HG02759 (cell line): ENCODE measurements around the gene MSTN.

Source experiments
- ATAC-seq: cut with Tn5 transposase; IDR thresholded peaks from one replicate; pipeline ENCODE4 v1.9.1; 2021; ENCODE audit warnings: mild to moderate bottlenecking, moderate library complexity; ENCODE audit not compliant: unreplicated experiment

Gene MSTN

GRCh38 chr2:190062601-190063000 lies at the start of gene MSTN:
TSS of gene MSTN (minus strand) at chr2:190062729. CDS start at chr2:190062596, 133 bp downstream.
- no peak for ATAC-seq

DNA sequence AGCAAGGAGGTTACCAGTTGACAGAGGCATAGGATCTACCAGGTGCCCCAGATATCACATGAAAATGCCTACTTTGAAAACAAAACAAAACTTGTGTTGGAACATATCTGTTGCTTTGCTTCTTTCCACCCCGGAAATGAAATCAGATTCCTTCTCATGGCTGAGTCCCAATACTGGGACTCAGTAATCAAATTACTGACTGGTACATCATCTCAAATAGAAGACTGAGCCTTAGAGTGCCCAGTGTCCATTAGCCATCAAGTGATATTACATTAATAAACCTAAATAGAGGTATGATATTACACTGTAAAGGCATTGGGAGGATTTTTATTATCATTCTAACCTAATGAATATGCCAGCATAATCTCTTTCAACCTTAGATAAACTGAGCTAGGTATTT lies 48.6 kb upstream of the MSTN start:
- no peak for ATAC-seq

GRCh38 chr2:190110699-190111098 lies 48.2 kb upstream of the MSTN start:
- no peak for ATAC-seq

DNA sequence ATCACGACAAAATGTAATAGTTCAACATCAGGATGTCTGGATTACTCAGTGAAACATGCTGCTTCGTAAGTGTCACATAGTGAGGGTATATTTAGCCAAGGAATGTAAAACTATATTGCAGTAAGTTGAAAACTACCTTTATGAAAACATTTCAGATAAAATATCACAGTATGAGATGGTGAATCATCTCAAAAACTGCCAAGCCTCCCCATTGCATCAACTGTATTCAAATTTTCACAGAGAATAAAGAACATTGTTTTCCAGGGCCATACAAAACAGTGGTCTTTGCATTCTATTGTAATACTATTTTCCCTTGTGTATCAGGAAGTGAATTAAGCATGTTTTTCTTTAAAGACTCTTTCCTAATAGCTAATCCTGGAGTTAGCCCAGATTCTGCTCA lies 47.6 kb upstream of the MSTN start:
- ATAC-seq = no peak

DNA sequence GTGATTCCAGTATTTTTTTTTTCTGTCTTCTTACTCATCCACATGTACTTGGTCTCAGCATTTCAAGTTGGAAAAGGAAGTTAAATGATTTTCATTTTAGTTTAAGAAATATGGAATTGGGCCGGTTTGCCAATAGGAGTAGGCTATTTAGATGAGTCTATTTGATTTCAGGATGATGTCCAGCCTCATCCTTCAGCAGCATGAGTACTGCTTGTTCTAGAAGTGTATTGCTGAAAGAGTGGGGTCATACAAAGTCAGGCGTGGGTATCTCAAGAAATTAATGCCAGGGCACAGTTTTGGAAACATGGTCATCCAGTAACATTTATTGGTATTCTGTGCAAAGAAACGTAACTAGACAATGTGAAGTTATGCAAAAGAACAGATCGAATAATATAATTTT lies 44.9 kb upstream of the MSTN start:
- no peak for ATAC-seq

DNA sequence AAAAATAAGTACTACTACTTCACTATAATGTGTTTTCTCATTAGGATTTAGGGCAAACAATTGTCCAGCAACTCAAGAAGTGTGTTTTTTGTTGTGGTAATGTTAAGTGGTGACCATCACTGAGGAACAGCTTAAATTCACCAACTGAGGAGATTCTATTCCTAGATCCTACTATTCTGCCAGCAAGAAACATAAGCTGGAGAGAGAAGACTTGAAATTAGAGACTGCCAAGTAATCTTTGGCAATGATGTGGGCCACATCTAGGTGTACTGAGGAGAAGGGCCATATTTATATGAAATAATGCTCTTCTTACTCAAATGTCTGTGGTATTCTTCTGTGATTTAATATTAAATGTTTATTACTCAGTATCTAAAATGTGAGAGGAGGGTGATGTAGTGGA lies 44.3 kb upstream of the MSTN start:
- ATAC-seq = no peak

GRCh38 chr2:190105554-190105953 lies 43.0 kb upstream of the MSTN start:
- ATAC-seq = no peak

DNA sequence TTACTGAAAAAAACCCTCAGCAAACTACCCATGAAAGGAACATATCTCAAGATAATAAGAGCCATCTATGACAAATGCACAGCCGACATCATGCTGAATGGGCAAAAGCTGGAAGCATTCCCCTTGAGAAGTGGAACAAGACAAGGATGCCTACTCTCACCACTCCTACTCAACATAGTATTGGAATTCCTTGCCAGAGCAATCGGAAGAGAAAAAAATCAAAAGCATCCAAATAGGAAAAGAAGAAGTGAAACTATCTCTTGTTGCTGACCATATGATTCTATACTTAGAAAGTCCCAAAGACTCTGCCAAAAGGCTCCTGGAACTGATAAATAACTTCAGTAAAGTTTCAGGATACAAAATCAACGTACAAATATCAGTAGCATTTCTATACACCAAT lies 40.6 kb upstream of the MSTN start:
- no peak for ATAC-seq

- no peak for ATAC-seq
Observed at GRCh38 chr2:190099890-190100697, 37.6 kb upstream of the MSTN start.

DNA sequence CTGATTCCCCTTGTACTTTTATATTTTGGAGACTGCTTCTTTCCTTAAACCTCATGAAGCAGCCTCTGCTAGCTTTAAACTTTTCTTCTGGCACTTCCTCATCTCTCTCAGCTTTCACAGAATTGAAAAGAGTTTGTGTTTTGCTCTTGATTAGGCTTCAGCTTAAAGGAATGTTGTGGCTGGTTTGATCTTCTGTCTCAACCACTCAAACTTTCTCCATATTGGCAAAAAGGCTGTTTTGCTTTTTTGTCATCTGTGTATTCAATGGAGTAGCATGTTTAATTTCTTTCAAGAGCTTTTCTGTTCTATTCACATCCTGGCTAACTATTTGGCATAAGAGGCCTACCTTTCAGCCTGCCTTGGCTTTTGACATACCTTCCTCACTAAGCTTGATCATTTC lies 36.3 kb upstream of the MSTN start:
- ATAC-seq = no peak

DNA sequence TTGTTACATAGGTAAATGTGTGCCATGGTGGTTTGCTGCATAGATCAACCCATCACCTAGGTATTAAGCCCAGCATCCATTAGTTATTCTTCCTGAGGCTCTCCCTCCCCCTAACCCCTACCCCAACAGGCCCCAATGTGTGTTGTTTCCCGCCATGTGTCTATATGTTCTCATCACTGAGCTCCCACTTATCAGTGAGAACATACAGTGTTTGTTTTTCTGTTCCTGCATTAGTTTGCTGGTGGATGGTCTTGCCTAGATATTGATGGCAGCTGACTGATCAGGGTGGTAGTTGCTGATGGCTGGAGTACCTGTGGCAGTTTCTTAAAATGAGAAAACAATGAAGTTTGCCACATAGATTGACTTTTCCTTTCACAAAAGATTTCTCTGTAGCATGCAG lies 34.6 kb upstream of the MSTN start:
- ATAC-seq = no peak

DNA sequence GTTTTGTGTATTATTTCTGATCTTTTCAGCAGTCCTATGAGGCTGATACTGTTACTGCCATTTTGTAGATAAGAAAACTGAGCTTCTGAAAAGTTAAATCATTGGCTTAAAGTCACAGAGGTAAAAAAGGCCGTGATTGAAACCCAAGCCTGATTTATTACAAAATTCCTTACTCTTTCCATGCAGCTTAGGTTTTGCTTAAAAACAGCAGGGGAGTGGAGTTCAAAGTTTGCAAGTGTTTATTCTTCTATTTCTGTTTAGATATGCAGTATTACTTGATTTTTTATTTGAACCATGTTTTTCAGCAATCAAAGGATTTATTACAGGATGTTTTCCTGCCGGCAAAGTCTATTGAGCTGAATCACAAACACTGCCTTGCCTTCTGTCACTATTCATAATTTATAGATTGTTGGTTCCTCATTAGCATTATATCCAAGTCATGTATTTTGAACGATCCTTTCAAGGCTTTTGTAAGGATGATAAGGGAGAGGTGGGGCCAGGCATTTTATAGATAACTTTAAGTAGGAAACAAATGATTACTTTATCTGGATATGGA lies 31.9 kb upstream of the MSTN start:
- ATAC-seq = no peak

DNA sequence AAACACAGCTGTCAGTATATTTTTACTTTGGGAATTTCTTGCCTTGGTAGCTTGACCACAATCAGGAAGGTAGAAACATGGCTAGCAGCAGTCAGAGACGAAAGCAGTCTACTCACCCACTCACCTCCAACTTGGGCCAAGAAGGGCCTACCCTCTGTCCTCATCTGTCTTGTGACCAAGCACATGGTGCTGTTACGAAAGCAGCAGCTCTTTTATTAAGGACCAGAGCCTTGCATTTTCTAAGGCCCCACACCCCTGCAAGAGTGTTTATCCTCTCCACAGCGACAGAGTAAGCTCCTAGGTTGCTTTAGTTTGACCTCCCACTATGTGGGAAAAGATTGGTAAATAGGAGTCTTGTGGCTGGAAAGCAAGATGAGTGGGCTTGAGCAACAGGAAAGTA lies 31.3 kb upstream of the MSTN start:
- no peak for ATAC-seq

GRCh38 chr2:190090148-190090547 lies 27.6 kb upstream of the MSTN start:
- no peak for ATAC-seq

DNA sequence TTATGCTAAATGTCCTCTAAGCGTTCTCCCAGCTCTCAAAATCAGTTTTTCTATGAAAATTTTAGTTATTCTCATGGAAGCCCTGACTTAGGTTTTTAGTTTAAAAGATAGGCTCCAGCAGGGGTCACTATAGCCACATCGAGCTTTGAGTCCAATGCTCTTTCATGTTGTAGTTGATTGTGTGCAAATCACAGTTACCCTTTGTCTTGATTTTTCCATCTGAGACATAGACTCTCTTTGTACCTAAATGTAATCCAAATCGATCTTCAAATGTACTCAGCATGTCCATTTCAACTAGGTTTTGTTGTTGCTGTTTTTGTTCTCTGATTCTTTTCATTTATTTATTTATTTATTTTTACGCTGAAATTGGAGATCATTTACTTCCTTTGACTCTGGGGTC lies 26.4 kb upstream of the MSTN start:
- ATAC-seq = no peak

- no peak for ATAC-seq
Observed at GRCh38 chr2:190084704-190085103, 22.2 kb upstream of the MSTN start.

GRCh38 chr2:190082118-190082517 lies 19.6 kb upstream of the MSTN start:
- ATAC-seq = no peak

- no peak for ATAC-seq
Observed at GRCh38 chr2:190080527-190081049, 18.1 kb upstream of the MSTN start.

- ATAC-seq = no peak
Observed at GRCh38 chr2:190079160-190079559, 16.6 kb upstream of the MSTN start.

GRCh38 chr2:190075623-190076022 lies 13.1 kb upstream of the MSTN start:
- ATAC-seq = no peak

DNA sequence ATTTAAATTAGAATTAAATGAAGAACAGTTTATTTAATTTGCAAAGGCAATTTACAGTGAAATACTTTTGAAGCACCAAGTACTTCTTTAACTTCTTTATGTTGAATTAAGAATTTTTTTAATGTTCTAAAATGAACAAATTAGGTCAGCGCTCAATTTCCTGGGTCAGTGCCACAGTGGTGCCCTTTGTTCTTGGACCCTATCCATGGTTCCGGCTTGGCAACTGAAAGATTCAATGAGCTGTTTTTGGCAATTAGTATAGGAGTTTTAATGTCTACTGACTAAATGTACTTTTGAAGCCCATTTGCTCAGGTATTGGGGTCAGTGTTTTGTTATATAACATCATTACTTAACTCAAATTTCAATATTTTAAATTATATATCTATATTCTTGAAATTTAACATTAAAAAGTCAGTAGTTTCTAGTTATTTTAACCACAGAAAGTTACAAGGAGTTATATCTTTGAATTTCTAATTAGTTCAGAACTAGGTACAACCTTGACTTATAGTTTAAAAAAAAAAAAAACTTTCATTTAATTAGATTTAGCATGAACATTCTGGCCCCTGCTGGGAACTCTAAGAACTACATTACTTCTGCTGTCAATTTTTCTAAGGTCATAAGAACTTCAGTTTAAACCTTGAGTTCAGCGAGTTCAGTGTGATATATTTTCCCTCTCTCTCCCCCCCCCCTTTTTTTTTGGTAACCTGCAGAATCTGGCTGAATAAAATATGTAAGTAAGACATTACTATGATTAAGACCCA lies 7.6 kb upstream of the MSTN start:
- ATAC-seq = no peak

GRCh38 chr2:190068764-190069163 lies 6.2 kb upstream of the MSTN start:
- no peak for ATAC-seq
